Lower leg skin (tissue), 3 donors: ENCODE measurements around the gene ACP5.

Source experiments
- CTCF ChIP-seq, 3 donors: fragments of 450-650 bp; IDR thresholded peaks; one replicate each; pipeline ENCODE4 v1.5.1; 2016; ENCODE audit warnings: antibody characterized with exemption in 3 of 3, mild to moderate bottlenecking in 3 of 3, moderate library complexity in 2 of 3
- POLR2A ChIP-seq, 2 donors: fragments of 450-650 bp; IDR thresholded peaks; one replicate each; pipeline ENCODE4 v1.6.1; 2016 to 2017; ENCODE audit warnings: antibody characterized with exemption in 2 of 2, mild to moderate bottlenecking in 1 of 2, moderate library complexity in 1 of 2

GRCh38 chr19:11574689-11575088 lies 2.8 kb downstream of the ACP5 start:
- TF ChIP-seq CTCF (IDR thresholded peaks at IDR 0.05) (no peak), POLR2A (IDR thresholded peaks at IDR 0.05) (no peak)
